KMS-11 (cell line): Measurements from ENCODE around the gene C5orf63.

ENCODE experiments used
- H2AFZ ChIP-seq: fragments of 200-600 bp; sonication (generic); 2 replicates; pipeline ENCODE4 v1.6.1; 2016; ENCODE audit warnings: antibody characterized with exemption, mixed run types, low read depth
- H3K27ac ChIP-seq: fragments of 200-600 bp; sonication (generic); 2 replicates; pipeline ENCODE4 v1.6.1; 2016; ENCODE audit warnings: mild to moderate bottlenecking, mixed run types
- H3K27me3 ChIP-seq: fragments of 200-600 bp; sonication (generic); 2 replicates; pipeline ENCODE4 v1.6.1; 2017; ENCODE audit warnings: mild to moderate bottlenecking, low read depth, mixed run types, moderate library complexity; ENCODE audit not compliant: insufficient read depth
- H3K36me3 ChIP-seq: fragments of 200-600 bp; sonication (generic); 2 replicates; pipeline ENCODE4 v1.6.1; 2017; ENCODE audit warnings: mild to moderate bottlenecking, mixed run types; ENCODE audit not compliant: insufficient read depth
- H3K4me1 ChIP-seq: fragments of 200-600 bp; sonication (generic); 2 replicates; pipeline ENCODE4 v1.6.1; 2016; ENCODE audit warnings: mild to moderate bottlenecking, low read depth, mixed run types; ENCODE audit not compliant: poor library complexity, severe bottlenecking
- H3K4me2 ChIP-seq: fragments of 200-600 bp; sonication (generic); 2 replicates; pipeline ENCODE4 v1.7.0; 2016; ENCODE audit warnings: mild to moderate bottlenecking, mixed run types
- H3K4me3 ChIP-seq: fragments of 200-600 bp; sonication (generic); IDR thresholded peaks from 2 replicates; pipeline ENCODE4 v1.6.1; 2017; ENCODE audit warnings: low read depth, low read length, mixed read lengths; ENCODE audit not compliant: insufficient read depth
- H3K79me2 ChIP-seq: fragments of 200-600 bp; sonication (generic); 2 replicates; pipeline ENCODE4 v1.6.1; 2016; ENCODE audit warnings: low read depth, mixed run types; ENCODE audit not compliant: insufficient read depth
- H3K9ac ChIP-seq: fragments of 200-600 bp; sonication (generic); 2 replicates; pipeline ENCODE4 v1.6.1; 2016; ENCODE audit warnings: mild to moderate bottlenecking, mixed run types
- H4K20me1 ChIP-seq: fragments of 200-600 bp; sonication (generic); 2 replicates; pipeline ENCODE4 v1.6.1; 2016; ENCODE audit warnings: mild to moderate bottlenecking, mixed run types; ENCODE audit not compliant: insufficient read depth
- CTCF ChIP-seq: fragments of 200-600 bp; sonication (generic); conservative IDR thresholded peaks from 2 replicates; pipeline ENCODE4 v1.6.1; 2017; ENCODE audit warnings: low read depth, mild to moderate bottlenecking, antibody characterized with exemption, low read length, moderate library complexity, mixed read lengths

C5orf63 gene

GRCh38 chr5:127074466-127074865 lies 1.2 kb upstream of the C5orf63 start:
- Histone ChIP-seq H3K27me3 (no peaks in the 10 kb centered on the region), H3K4me2 (no peak overlapping the region), H3K36me3 (no peaks in the 10 kb centered on the region), H3K4me3 (no peak overlapping the region), H3K4me1 (no peaks in the 10 kb centered on the region), H3K27ac (no peak overlapping the region), H3K79me2 (no peaks in the 10 kb centered on the region), H4K20me1 (no peaks in the 10 kb centered on the region), H3K9ac (no peak overlapping the region), H2AFZ (no peak overlapping the region)
- TF ChIP-seq CTCF: no peak

- Histone ChIP-seq H3K4me3 (no peak overlapping the region), H3K36me3 (no peaks in the 10 kb centered on the region), H4K20me1 (no peaks in the 10 kb centered on the region), H3K4me2 (no peak overlapping the region), H3K27ac (no peak overlapping the region), H3K27me3 (no peaks in the 10 kb centered on the region), H3K4me1 (no peaks in the 10 kb centered on the region), H3K9ac (no peak overlapping the region), H2AFZ (no peak overlapping the region), H3K79me2 (no peaks in the 10 kb centered on the region)
- TF ChIP-seq CTCF: no peak
Measured at GRCh38 chr5:127070243-127070642, 3.1 kb downstream of the C5orf63 start.

- H3K4me2 ChIP-seq: no peak overlapping the region
- no peaks in the 10 kb centered on the region for H4K20me1 ChIP-seq
- H3K27me3 ChIP-seq: no peaks in the 10 kb centered on the region
- H3K4me1 ChIP-seq: no peaks in the 10 kb centered on the region
- no peak overlapping the region for H3K4me3 ChIP-seq
- TF ChIP-seq CTCF: no peak
- H3K36me3 ChIP-seq: no peaks in the 10 kb centered on the region
- H3K79me2 ChIP-seq: no peaks in the 10 kb centered on the region
- H2AFZ ChIP-seq: no peak overlapping the region
- H3K27ac ChIP-seq: no peak overlapping the region
- no peak overlapping the region for H3K9ac ChIP-seq
Measured at GRCh38 chr5:127068493-127069214, 4.6 kb downstream of the C5orf63 start.

- Histone ChIP-seq H3K27me3 (no peaks in the 10 kb centered on the region), H4K20me1 (no peaks in the 10 kb centered on the region), H3K4me3 (no peak overlapping the region), H3K4me2 (no peak overlapping the region), H3K36me3 (no peaks in the 10 kb centered on the region), H3K27ac (no peak overlapping the region), H3K4me1 (no peaks in the 10 kb centered on the region), H2AFZ (no peak overlapping the region), H3K9ac (no peak overlapping the region), H3K79me2 (no peaks in the 10 kb centered on the region)
- TF ChIP-seq CTCF: no peak
Measured at GRCh38 chr5:127066721-127067120, 6.6 kb downstream of the C5orf63 start.
